NOMO-1 treated with DMSO at 0.1 percent for 48 hours (cell line): ENCODE data around the gene CATSPER4.
A peak's percentile ranks its signal among the peaks of the same experiment; 100 is the strongest.

Experiments used
- DNase-seq: peaks from one replicate; lab custom pipeline; 2025; ENCODE audit not compliant: unreplicated experiment; lab: John Stamatoyannopoulos, UW

Gene CATSPER4

GRCh38 chr1:26234644-26235370, 44.4 kb downstream of the CATSPER4 start:
- peak; percentile 15 for DNase-seq

GRCh38 chr1:26237230-26237966, 47.0 kb downstream of the CATSPER4 start:
- peak; percentile 39 for DNase-seq

- DNase-seq = no peak
Measured at GRCh38 chr1:26239936-26240335, 49.5 kb downstream of the CATSPER4 start.
